Posterior cingulate gyrus (tissue), 11 donors: Measurements from ENCODE around the gene CFP.

ENCODE experiments used
- DNase-seq, 10 donors: peaks; one replicate each; pipeline versions ENCODE4 v3.0.0 to v3.0.0-alpha.2; 2020 to 2021; ENCODE audit warnings: mixed read lengths in 3 of 10
- intact Hi-C: fragments of 100-400 bp; cut with DNase I; formaldehyde crosslinking; loops from one replicate; pipeline ENCODE4 v1.15.1; 2023

The CFP gene

GRCh38 chrX:47643926-47644325 is 14.2 kb upstream of the CFP start:
- DNase-seq: no peak
- intact Hi-C loops: loop anchor here (5.0 kb wide), 1 partner anchor 82 kb away; the partner anchor contains the start of gene ARAF

GRCh38 chrX:47638816-47639215 is 9.1 kb upstream of the CFP start:
- no peak for DNase-seq
- intact Hi-C loops: no loop called here

GRCh38 chrX:47637546-47638195 is 7.9 kb upstream of the CFP start:
- intact Hi-C loops: no loop called here
- peak in 7 of 10 donors; percentile 23 to 88 (median 48) for DNase-seq

DNA sequence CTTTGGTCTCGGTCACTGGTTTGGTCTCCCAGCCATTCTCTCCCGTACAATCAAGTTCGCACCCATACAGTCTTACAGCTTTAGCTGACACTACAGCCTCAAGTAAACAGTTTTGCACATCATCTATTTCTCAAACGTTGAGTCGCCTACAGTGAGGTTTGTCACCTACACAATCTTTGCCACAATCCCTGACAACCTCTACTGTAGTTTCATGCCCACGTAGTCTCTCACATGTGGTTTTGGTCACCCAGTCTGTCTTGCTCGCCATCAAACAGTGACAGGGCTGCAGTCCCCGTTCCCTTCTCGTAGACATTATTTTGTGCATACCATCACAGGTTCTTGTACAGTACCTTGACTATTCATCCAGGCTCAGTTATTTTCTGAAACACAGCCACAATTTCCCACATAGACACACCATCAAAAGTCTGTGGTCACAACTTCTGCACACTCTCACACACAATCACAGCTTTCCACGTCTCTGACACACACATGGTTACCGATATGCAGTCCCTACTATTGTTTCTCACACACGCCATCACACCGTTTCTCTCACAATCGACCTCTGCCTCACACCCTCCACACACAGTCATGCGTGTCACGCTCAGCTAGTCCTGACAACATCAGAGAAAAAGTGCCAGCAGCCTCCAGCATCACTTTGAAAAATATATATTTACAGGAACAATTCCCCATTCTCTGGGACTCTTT is 5.3 kb upstream of the CFP start:
- DNase-seq: no peak
- intact Hi-C loops: no loop called here

- DNase-seq: no peak
- intact Hi-C loops: no loop called here
These were observed 4.2 kb upstream of the CFP start for GRCh38 chrX:47633689-47634590.

GRCh38 chrX:47632666-47633065 is 2.9 kb upstream of the CFP start:
- DNase-seq: no peak
- intact Hi-C loops: no loop called here

DNA sequence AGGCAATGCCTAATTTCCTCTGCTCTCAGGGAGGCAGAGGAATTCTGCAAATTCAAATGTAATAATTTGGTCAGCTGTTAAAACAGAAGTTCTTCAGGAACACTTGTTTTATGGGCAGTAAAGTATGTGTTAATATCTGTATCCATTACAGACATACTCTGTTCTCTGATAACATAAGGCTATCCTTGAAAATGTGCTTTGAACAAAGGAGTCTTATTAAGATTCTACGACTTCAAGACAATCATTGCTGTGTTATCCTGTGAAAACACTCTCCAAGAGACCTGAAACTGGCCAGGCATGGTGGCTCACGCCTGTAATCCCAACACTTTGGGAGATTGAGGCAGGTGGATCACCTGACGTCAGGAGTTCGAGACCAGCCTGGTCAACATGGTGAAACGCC is 1.9 kb upstream of the CFP start:
- intact Hi-C loops: no loop called here
- no peak for DNase-seq

DNA sequence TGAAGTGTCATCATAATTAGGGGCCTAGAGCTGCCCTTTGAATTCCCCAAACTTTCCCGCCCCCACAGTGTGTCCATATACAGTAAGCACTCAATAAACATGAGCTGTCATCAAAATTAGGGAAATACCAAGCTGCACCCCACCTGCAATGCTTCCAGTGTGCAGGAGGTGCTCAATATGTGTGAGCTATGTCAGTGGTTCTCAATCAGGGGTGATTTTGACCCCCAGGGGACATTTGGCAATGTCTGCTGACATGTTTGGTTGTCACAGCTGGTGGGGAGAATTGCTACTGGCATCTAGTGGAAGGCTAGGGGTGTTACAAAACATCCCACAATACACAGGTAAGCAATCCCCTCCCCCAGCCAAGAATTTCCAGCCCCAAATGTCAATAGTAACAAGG is 748 bp downstream of the CFP start:
- intact Hi-C loops: no loop called here

DNA sequence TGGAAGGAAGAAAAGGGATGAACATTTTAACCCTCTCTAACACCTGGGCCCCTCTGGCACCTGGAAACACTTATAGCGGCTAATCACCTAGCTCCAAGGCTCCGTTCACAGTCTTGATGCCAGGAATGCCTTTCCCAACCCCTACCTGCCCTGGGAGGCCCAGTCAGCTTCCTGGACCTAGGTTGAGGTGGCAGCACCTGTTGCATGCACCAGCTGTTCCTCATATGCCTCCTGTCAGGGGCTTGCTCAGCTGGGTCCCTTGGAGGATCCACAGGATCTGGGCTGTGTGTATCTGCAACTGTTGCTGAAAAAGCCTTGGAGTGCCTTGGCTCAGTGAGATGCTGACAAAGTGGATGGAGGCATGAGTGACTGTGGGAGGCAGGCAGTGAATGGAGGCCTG is 4.4 kb downstream of the CFP start:
- intact Hi-C loops: no loop called here
- DNase-seq: peak in 1 of 10 donors; percentile 13

More for the DNA sequence above, 748 bp downstream of the CFP start:
- no peak for DNase-seq

DNA sequence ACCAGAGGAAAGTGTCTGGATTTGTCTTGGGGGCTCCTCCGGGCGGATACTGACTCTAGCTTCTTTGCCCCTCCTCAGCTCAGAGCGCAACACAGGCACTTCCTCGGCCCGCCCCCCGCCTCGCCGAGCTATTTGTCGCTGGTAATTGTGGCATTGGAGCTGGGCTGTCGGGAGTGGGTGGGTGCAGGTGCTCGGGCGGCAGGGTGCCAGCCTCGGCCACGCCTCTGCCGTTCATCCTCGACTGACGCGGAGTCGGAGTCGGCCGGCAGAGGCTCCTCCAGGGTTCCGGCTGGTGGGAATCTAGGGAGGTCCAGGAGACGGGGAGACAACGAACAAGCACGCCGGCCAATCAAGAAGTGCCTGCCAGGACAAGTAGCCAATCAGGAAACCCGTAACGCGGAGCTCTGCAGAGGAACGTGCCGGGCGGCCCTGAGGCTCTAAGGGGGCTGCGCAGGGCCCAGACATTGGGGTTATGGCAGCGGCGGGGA is 6.1 kb downstream of the CFP start:
- intact Hi-C loops: no loop called here
- DNase-seq: peak in 9 of 10 donors; percentile 35 to 96 (median 74)

DNA sequence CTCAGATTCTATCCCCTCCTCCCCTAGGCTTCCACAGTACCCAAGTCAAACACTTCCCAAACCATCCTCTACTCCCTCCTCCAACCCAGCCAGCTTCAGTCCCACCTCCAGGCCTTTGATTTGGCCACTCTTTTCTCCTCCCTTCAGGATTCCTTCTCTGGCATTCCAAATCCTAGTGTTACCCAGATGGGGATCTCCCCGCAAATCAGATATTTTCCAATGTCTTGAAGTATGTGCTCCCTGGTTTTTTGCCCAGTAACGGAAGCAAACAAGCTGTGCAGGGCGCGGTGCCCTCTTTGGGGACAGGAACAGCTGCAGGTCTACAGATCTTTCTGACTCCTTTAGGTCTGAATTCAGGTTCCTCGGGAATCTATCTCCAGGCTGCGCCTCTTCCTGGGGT is 7.9 kb downstream of the CFP start:
- no peak for DNase-seq
- intact Hi-C loops: no loop called here

- DNase-seq: no peak
- intact Hi-C loops: no loop called here
These were observed 9.4 kb downstream of the CFP start for GRCh38 chrX:47620303-47620685.

GRCh38 chrX:47619486-47620302 is 10.0 kb downstream of the CFP start, which contains the start of gene SYN1:
Gene SYN1, minus strand, starts transcription at chrX:47619857. Its CDS starts 129 bp downstream, at chrX:47619728.
- peak; percentile 67 to 97 (median 78) for DNase-seq
- intact Hi-C loops: no loop called here

- DNase-seq: no peak
- intact Hi-C loops: no loop called here
These were observed 10.7 kb downstream of the CFP start for GRCh38 chrX:47618923-47619485.

DNA sequence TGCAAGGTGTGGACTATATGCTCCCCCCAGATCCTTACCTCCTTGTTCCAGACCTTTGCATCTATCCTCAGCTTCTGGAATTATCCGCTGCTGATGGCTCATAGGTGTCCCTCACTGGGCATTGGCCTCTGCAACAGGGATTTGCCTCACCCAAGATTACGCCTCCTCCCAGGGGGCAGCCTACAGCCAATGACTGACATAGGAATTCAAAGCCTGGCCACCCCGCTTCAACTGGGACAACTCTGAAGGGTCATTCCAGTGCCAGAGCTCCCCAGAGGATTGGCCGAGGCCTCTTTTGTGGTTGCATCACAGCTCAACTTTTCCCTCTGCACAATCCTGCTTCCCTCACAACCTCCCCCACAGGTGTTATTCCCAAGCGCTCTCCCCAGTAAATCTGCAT is 15.1 kb downstream of the CFP start:
- intact Hi-C loops: no loop called here
- no peak for DNase-seq

- DNase-seq: peak in 6 of 10 donors; percentile 29 to 88 (median 52)
- intact Hi-C loops: no loop called here
These were observed 16.6 kb downstream of the CFP start for GRCh38 chrX:47613082-47613481.

DNA sequence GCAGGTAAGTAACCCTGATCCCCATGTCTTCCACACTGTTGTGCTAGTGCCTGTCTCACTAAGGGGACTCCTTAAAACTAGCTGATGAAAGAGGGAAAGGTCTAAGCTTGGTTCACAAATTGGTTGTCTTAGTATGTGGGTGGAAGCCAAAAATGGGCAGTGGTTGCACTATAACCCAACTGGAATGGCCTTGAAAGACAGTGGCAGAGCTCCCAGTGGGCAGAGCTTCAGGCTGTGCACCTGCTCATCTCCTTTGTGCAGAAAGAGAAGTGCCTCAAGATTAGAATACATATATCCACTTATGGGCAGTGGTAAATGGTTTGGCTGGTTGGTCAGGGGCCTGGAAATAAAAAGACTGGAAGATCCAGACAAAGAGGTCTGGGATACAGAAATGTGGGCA is 17.3 kb downstream of the CFP start:
- no peak for DNase-seq
- intact Hi-C loops: no loop called here

DNA sequence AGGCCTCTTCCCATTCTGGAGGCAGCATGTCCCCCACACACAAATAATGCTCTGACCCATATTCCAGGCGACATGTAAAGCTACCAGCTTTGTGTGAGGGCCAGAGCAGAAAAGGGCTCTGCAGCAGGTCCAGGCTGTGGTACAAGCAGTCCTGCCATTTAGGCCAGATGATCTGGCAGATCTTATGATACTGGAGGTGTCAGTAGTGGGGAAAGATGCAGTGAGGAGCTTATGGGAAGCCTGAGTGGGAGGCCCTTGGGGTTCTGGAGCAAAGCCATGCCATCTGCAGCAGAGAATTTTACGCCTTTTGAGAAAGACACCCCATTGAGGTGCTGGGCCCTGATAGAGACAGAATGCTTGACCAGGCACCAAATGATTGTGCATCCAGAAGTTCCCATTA is 17.8 kb downstream of the CFP start:
- intact Hi-C loops: no loop called here
- DNase-seq: no peak

GRCh38 chrX:47611489-47611888 is 18.2 kb downstream of the CFP start:
- DNase-seq: no peak
- intact Hi-C loops: no loop called here

DNA sequence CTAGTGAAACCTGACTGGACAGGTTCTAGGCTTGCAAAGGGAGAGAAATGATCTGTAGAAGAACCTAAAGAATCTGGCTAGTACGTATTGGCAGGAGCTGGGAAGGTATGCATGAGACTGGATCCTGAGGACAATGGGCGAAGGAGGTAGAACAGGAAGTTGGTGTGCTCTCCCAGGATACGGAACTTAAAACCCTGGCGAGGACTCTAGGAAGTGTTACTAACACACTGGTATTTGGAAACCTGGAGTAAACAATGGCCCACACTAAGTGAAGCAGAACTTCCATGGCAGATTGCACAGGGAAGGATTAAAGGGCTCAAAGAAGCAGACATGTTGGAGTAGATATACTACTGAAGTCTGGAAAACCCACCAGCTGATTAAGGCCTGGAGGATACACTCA is 19.2 kb downstream of the CFP start:
- intact Hi-C loops: no loop called here
- DNase-seq: no peak
